ENCODE data around the gene MCHR1.

DNA sequence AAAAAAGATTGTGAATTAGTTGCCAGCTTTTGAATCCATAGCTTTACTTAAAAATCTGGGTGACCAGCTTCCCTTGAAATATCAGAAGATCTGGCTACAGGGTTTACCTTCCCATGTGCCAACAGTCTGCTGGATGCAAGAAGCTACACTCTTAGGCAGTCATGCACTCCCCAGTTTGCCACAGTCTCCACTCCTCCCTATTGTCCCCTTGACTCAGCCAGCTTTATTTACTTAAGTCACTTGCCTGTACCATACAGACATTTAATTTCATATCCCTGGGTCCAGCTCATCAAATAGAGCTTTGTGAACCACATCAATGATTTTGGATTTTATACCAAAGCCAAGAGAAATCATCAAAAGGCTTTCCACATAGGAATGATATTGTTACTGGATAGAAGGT, 12.2 kb downstream of the MCHR1 start:
- TF ChIP-seq EZH2 (IDR thresholded peaks at IDR 0.05) (no peak), POLR2AphosphoS5 (IDR thresholded peaks at IDR 0.05; ENCODE audit: borderline replicate concordance, low read depth, low read length) (no peak)

Data from SK-N-MC (cell line).